HG03439 (cell line): ENCODE measurements around the gene THSD4.
"Not testable (repeated sequence)": the region's sequence is repeated elsewhere in the genome, so short reads cannot be mapped to it uniquely, and the experiment has no call there.

ENCODE experiments used
- ATAC-seq: cut with Tn5 transposase; IDR thresholded peaks from one replicate; pipeline ENCODE4 v1.9.1; 2021; ENCODE audit warnings: mild to moderate bottlenecking, moderate library complexity; ENCODE audit not compliant: unreplicated experiment

The THSD4 gene

GRCh38 chr15:71118881-71119632 lies 3.8 kb downstream of the THSD4 start:
- ATAC-seq, result no peak

GRCh38 chr15:71120428-71120944 lies 5.2 kb downstream of the THSD4 start:
- no peak for ATAC-seq

GRCh38 chr15:71121442-71121841 lies 6.2 kb downstream of the THSD4 start:
- ATAC-seq, result no peak

GRCh38 chr15:71124937-71125790 lies 9.9 kb downstream of the THSD4 start:
- ATAC-seq, result no peak

- ATAC-seq, result no peak
Observed at GRCh38 chr15:71125831-71126450, 10.7 kb downstream of the THSD4 start.

GRCh38 chr15:71127083-71127482 lies 11.8 kb downstream of the THSD4 start:
- no peak for ATAC-seq

GRCh38 chr15:71128159-71128558 lies 12.9 kb downstream of the THSD4 start:
- ATAC-seq, result not testable (repeated sequence)

- no peak for ATAC-seq
Observed at GRCh38 chr15:71128939-71129562, 13.8 kb downstream of the THSD4 start.

- no peak for ATAC-seq
Observed at GRCh38 chr15:71129669-71130068, 14.4 kb downstream of the THSD4 start.

GRCh38 chr15:71131601-71132362 lies 16.5 kb downstream of the THSD4 start:
- ATAC-seq, result no peak

- ATAC-seq, result no peak
Observed at GRCh38 chr15:71133747-71134472, 18.6 kb downstream of the THSD4 start.

GRCh38 chr15:71136159-71136783 lies 21.0 kb downstream of the THSD4 start:
- ATAC-seq, result no peak

GRCh38 chr15:71136793-71137518 lies 21.7 kb downstream of the THSD4 start:
- ATAC-seq, result no peak

- ATAC-seq, result no peak
Observed at GRCh38 chr15:71138473-71138872, 23.2 kb downstream of the THSD4 start.

GRCh38 chr15:71139241-71139640 lies 24.0 kb downstream of the THSD4 start:
- ATAC-seq, result no peak

GRCh38 chr15:71141572-71141971 lies 26.3 kb downstream of the THSD4 start:
- ATAC-seq, result no peak

GRCh38 chr15:71142780-71143179 lies 27.5 kb downstream of the THSD4 start:
- ATAC-seq, result no peak
